Panc1 (cell line): ENCODE results near the gene MRPL41.

Experiments used
- CTCF ChIP-seq: fragments of 450-650 bp; IDR thresholded peaks from 2 replicates; pipeline ENCODE4 v1.5.1; 2017; ENCODE audit warnings: mild to moderate bottlenecking
- POLR2AphosphoS5 ChIP-seq: IDR thresholded peaks from 2 replicates; pipeline ENCODE4 v1.6.1; 2012; ENCODE audit warnings: mild to moderate bottlenecking, low read depth, low read length, moderate library complexity

GRCh38 chr9:137580209-137580953, 28.7 kb downstream of the MRPL41 start:
- TF ChIP-seq POLR2AphosphoS5: 0 out of 2 replicates have a peak, but pooled peaks have one; percentile 22
- TF ChIP-seq CTCF: no peak
